ENCODE measurements around the gene ANKRD39. TPM values are rescaled to one million over a fixed set of nuclear protein-coding genes. Genes with fewer than 3 reads are reported as not detected.

The ANKRD39 gene
- total and polyA plus RNA-seq, 4 donors, result 7.4 to 16.9 (median 15.6) TPM

GRCh38 chr2:96898641-96899412 is 41.0 kb upstream of the ANKRD39 start:
- Histone ChIP-seq H3K4me1 (ENCODE audit: control insufficient read depth in 5 of 5, insufficient read depth in 5 of 5, low read length in 5 of 5) (peaks cover 0 to 18% (median 14%) of the 10 kb centered on the region in 5 donors), H3K27me3 (ENCODE audit: control insufficient read depth in 3 of 3, insufficient read depth in 3 of 3, low read length in 2 of 3) (no peaks in the 10 kb centered on the region), H3K36me3 (ENCODE audit: control insufficient read depth in 4 of 4, insufficient read depth in 4 of 4, low read length in 4 of 4) (no peaks in the 10 kb centered on the region), H3K9ac (ENCODE audit: insufficient read depth in 1 of 2, low read length in 2 of 2) (no peak overlapping the region), H3K9me3 (ENCODE audit: control insufficient read depth in 4 of 4, insufficient read depth in 3 of 4, low read length in 3 of 4) (peaks cover 0 to 2% (median 0%) of the 10 kb centered on the region in 4 donors), H3K4me3 (no peak overlapping the region), H3K27ac (ENCODE audit: low read depth in 1 of 2, low read length in 1 of 2) (no peak overlapping the region)
- no peak for DNase-seq
- no peak for TF ChIP-seq CTCF (IDR thresholded peaks at IDR 0.05; ENCODE audit: control extremely low read depth, extremely low read depth)
- ATAC-seq (ENCODE audit: insufficient read depth, low FRiP score), result no peak
- 76 to 88% methylated on average over 11 of the region's 11 CpGs for WGBS, 2 donors

DNA sequence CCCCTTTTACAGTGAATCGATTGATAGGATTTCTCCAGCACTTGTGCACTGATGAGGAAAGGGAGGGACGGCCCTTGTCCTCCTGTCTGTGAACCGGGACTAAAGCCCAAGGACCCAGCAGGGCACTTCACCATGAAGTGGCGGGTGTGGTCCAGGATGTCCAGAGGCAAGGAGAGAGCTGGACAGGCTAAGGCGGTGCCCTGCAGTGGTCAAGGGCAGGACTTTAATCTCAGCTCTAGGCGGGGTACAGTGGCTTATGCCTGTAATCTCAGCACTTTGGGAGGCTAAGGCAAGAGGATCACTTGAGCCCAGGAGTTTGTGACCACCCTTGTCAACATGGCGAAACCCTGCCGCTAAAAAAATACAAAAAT is 40.3 kb upstream of the ANKRD39 start:
- H3K36me3 ChIP-seq (ENCODE audit: control insufficient read depth in 4 of 4, insufficient read depth in 4 of 4, low read length in 4 of 4), result no peaks in the 10 kb centered on the region
- no peak for ATAC-seq (ENCODE audit: insufficient read depth, low FRiP score)
- no peak overlapping the region for H3K4me3 ChIP-seq
- DNase-seq, result no peak
- peaks cover 0 to 2% (median 0%) of the 10 kb centered on the region in 4 donors for H3K9me3 ChIP-seq (ENCODE audit: control insufficient read depth in 4 of 4, insufficient read depth in 3 of 4, low read length in 3 of 4)
- no peaks in the 10 kb centered on the region for H3K27me3 ChIP-seq (ENCODE audit: control insufficient read depth in 3 of 3, insufficient read depth in 3 of 3, low read length in 2 of 3)
- no peak overlapping the region for H3K27ac ChIP-seq (ENCODE audit: low read depth in 1 of 2, low read length in 1 of 2)
- peaks cover 0 to 18% (median 14%) of the 10 kb centered on the region in 5 donors for H3K4me1 ChIP-seq (ENCODE audit: control insufficient read depth in 5 of 5, insufficient read depth in 5 of 5, low read length in 5 of 5)
- TF ChIP-seq CTCF (IDR thresholded peaks at IDR 0.05; ENCODE audit: control extremely low read depth, extremely low read depth), result no peak
- H3K9ac ChIP-seq (ENCODE audit: insufficient read depth in 1 of 2, low read length in 2 of 2), result no peak overlapping the region
- WGBS, 2 donors, result 71 to 82% methylated on average over 8 of the region's 8 CpGs

DNA sequence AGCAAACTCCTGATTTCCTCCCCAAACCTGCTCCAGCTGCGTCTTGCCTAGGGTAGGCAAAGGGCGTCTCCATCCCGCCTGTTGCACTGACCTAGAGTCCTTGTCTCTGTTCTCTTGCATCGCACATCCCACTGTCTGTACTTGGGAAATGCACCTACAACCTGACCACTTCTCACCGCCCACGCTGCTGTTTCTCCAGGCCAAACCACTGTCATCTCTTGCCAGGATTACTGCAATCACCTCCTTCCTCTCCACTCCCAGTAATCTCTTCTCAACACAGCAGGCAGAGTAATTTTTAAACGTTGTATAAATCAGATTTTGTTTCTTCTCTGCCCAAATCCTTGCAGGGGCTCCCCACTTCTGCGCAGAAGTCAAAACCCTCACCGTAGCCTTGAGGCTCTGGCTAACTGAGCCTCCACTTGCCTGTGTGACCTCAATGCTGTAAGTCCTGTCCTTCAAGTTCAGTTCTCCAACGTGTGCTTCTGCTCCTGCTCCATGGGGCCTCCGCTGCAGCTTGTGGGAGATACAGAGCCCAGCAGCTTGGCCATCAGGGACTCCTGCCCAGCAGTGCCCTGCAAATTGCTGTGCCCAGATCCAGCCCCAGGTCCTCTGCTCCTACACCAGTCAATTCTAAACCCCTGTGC is 39.8 kb upstream of the ANKRD39 start:
- no peak for TF ChIP-seq CTCF (IDR thresholded peaks at IDR 0.05; ENCODE audit: control extremely low read depth, extremely low read depth)
- Histone ChIP-seq H3K9ac (ENCODE audit: insufficient read depth in 1 of 2, low read length in 2 of 2) (no peak overlapping the region), H3K27me3 (ENCODE audit: control insufficient read depth in 3 of 3, insufficient read depth in 3 of 3, low read length in 2 of 3) (no peaks in the 10 kb centered on the region), H3K4me3 (no peak overlapping the region), H3K27ac (ENCODE audit: low read depth in 1 of 2, low read length in 1 of 2) (no peak overlapping the region), H3K36me3 (ENCODE audit: control insufficient read depth in 4 of 4, insufficient read depth in 4 of 4, low read length in 4 of 4) (no peaks in the 10 kb centered on the region), H3K9me3 (ENCODE audit: control insufficient read depth in 4 of 4, insufficient read depth in 3 of 4, low read length in 3 of 4) (peaks cover 0 to 2% (median 0%) of the 10 kb centered on the region in 4 donors), H3K4me1 (ENCODE audit: control insufficient read depth in 5 of 5, insufficient read depth in 5 of 5, low read length in 5 of 5) (peaks cover 0 to 18% (median 15%) of the 10 kb centered on the region in 5 donors)
- DNase-seq, result no peak
- 68 to 69% methylated on average over 11 of the region's 11 CpGs for WGBS, 2 donors
- no peak for ATAC-seq (ENCODE audit: insufficient read depth, low FRiP score)

All from lung (tissue), 12 donors.